Measurements from ENCODE around the gene MYH14. TPM values are rescaled to one million over a fixed set of nuclear protein-coding genes. Genes with fewer than 3 reads are reported as not detected.

Gene MYH14
- total and polyA plus RNA-seq, 9 of the 15 experiments (the other 6 are each of a cell fraction or from before 2014, with no cell fraction given), result 0.04 to 0.86 (median 0.19) TPM; not detected in 2

GRCh38 chr19:50330365-50331078 is 127.1 kb downstream of the MYH14 start (continued):
- no peak for TF ChIP-seq ATF6 (CRISPR knock-in tag; IDR thresholded peaks at IDR 0.05)
- TF ChIP-seq SMARCA5 (IDR thresholded peaks at IDR 0.05), result peak; percentile 66
- TF ChIP-seq TEAD1 (CRISPR knock-in tag; IDR thresholded peaks at IDR 0.05), result no peak
- TF ChIP-seq RHOXF2B (CRISPR knock-in tag; conservative IDR thresholded peaks at IDR 0.05), result no peak
- no peak for TF ChIP-seq GATA2 (CRISPR knock-in tag; IDR thresholded peaks at IDR 0.05)
- no peak for TF ChIP-seq NCOA4 (IDR thresholded peaks at IDR 0.05; ENCODE audit: partially characterized antibody)
- no peak for TF ChIP-seq POLR2H (tag; IDR thresholded peaks at IDR 0.05; ENCODE audit: low read depth)
- TF ChIP-seq ZNF766 (CRISPR knock-in tag; conservative IDR thresholded peaks at IDR 0.05), result no peak
- no peak for TF ChIP-seq GTF3C2 (IDR thresholded peaks at IDR 0.05; ENCODE audit: borderline replicate concordance, extremely low read depth, insufficient read length)
- TF ChIP-seq HNRNPK (IDR thresholded peaks at IDR 0.05; ENCODE audit: low read depth, low read length, poor library complexity, severe bottlenecking), result no peak
- no peak for TF ChIP-seq MED1 (CRISPR knock-in tag; IDR thresholded peaks at IDR 0.05; ENCODE audit: borderline replicate concordance)
- no peak for TF ChIP-seq ZMIZ1 (IDR thresholded peaks at IDR 0.05; ENCODE audit: low read depth in 2 of 2, low read length in 2 of 2)
- no peak for TF ChIP-seq ZNF584 (CRISPR knock-in tag; IDR thresholded peaks at IDR 0.05; ENCODE audit: low read depth)
- no peak for TF ChIP-seq BRF2 (IDR thresholded peaks at IDR 0.05; ENCODE audit: borderline replicate concordance, insufficient read depth, insufficient read length)
- TF ChIP-seq USF2 (CRISPR knock-in tag; IDR thresholded peaks at IDR 0.05), result no peak

All from K562 (cell line).